ENCODE results near the gene STK35.

The STK35 gene

DNA sequence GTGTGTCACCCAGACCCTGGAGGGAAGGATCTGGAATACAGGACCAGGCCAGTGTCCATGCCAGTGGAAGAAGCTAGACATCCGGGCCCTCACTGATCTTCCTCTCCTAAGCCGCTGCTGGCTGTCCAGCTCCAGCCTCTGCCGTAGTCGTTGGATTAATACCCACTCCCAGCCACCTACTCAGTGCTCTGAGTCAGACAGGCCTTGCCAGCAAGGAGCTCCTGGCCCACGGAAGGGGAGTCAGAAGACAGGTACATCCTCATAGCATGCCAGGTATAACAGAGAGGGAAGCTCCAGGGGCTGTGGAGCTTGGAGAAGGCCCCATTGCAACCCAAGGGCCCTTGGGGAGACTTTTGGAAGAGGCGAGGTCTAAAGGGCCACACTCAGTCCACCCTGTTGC, 49.0 kb downstream of the STK35 start:
- no peak for DNase-seq
- TF ChIP-seq GATA1 (IDR thresholded peaks at IDR 0.05; ENCODE audit: low read depth, low read length) (no peak), POLR2A (IDR thresholded peaks at IDR 0.05; ENCODE audit: low read length) (no peak)

DNA sequence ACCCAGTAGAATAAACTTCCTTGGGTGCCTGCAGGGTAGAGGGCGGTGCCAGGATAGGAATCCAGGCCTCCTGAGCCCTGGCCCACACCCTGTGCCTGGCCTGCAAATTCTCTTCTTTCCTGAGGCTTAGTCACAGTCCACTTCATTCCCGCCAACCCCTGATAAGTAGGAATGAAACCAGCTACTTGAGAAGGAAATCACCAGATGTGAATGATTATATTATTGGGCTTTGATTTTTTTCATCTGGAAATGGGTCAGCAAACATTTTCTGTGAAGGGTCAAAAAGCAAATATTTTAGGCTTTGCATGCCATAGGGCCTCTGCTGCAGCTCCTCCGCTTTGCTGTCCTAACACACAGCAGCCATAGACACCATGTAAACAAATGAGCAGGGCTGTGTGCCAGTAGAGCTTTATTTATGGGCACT, 50.2 kb downstream of the STK35 start:
- no peak for DNase-seq
- TF ChIP-seq GATA1 (IDR thresholded peaks at IDR 0.05; ENCODE audit: low read depth, low read length): no peak
- no peak for TF ChIP-seq POLR2A (IDR thresholded peaks at IDR 0.05; ENCODE audit: low read length)

DNA sequence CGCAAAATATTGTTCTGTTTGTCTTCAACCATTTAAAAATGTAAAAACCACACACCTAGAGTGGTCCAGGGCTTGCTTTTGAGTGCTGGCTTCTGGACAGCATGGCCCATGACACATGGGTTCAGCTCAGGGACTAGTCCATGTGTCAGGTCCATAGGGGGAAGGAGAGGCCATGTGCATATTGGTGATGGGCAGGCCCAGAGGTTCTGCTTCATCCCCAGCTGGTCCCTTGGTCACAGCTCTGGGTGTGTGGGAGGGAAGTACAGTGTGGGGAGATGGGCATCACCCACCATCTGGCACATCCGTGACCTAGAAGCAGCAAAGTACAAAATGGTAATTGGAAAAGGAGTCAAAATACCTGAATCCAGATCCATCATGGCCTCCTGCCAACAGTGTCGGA, 50.7 kb downstream of the STK35 start:
- TF ChIP-seq POLR2A (IDR thresholded peaks at IDR 0.05; ENCODE audit: low read length) (no peak), GATA1 (IDR thresholded peaks at IDR 0.05; ENCODE audit: low read depth, low read length) (no peak)
- no peak for DNase-seq

DNA sequence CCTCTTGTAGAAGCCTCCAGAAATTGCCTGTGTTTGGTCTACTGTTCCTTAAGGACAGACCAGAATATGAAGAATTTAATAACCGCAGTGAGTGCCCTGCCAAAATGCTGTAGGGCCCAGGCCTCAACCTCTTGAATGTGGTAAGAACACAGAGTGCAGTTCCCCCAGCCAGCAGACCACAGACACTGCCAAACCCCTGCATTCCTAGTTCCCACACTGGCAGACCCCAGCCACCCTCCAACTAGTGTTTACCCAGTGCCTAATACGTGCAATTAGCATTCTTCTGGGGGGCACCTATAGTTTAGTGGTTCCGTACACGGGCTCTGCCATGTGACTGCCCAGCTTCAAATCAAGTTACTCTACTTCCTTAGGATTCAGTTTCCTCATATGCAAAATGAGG, 51.7 kb downstream of the STK35 start:
- TF ChIP-seq POLR2A (IDR thresholded peaks at IDR 0.05; ENCODE audit: low read length) (no peak), GATA1 (IDR thresholded peaks at IDR 0.05; ENCODE audit: low read depth, low read length) (no peak)
- DNase-seq: no peak

DNA sequence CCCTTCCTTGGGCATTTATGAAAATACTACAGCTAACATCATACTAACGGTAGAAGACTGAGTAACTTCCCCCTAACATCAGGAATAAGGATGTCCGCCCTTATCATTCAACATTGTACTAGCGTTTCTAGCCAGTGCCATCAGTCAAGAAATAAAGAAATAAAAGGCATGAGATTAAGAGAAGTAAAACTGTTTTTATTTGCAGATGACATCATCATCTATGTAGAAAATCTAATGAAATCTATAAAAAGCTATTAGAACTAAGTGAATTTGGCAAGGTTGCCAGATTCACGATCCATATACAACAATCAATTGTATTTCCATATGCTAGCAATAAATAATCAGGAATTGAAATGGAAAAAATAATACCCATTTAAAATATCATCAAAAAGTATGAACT, 54.6 kb downstream of the STK35 start:
- TF ChIP-seq GATA1 (IDR thresholded peaks at IDR 0.05; ENCODE audit: low read depth, low read length) (no peak), POLR2A (IDR thresholded peaks at IDR 0.05; ENCODE audit: low read length) (no peak)

DNA sequence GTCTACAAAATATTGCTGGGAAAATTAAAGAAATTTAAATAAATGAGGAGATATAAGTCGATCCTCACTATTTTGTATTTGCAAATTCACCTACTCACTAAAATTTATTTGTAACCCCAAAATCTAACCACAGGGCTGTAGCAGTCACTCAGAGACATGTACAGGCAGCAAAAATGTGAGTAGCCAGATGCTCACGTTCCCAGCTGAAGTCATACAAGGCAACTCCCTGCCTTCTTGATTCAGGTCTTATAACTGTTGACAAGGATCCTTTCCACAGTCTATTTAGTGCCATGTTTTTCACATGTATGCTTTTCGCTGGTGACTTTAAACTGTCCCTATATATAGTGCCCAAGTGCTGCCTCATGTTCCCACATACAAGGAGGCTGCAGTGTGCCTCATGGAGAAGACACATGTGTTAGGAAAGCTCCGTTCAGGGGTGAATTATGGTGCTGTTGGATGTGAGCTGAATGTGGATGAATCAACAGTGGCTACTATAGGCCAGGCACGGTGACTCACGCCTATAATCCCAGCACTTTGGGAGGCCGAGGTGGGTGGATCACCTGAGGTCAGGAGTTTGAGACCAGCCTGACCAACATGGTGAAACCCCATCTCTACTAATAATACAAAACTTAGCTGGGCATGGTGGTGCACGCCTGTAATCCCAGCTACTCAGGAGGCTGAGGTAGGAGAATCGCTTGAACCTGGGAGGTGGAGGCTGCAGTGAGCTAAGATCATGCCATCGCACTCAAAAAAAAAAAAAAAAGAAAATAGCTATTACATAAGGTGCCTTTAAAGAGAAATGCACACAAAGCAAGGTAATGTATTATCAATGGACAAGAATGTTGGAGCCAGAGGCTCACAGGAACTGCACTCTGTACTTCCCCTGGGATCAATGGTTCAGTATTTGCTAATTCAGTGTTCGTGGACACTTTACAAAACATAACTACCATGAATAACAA, 55.3 kb downstream of the STK35 start:
- DNase-seq: no peak

More for the DNA sequence above, 54.6 kb downstream of the STK35 start:
- no peak for DNase-seq

DNA sequence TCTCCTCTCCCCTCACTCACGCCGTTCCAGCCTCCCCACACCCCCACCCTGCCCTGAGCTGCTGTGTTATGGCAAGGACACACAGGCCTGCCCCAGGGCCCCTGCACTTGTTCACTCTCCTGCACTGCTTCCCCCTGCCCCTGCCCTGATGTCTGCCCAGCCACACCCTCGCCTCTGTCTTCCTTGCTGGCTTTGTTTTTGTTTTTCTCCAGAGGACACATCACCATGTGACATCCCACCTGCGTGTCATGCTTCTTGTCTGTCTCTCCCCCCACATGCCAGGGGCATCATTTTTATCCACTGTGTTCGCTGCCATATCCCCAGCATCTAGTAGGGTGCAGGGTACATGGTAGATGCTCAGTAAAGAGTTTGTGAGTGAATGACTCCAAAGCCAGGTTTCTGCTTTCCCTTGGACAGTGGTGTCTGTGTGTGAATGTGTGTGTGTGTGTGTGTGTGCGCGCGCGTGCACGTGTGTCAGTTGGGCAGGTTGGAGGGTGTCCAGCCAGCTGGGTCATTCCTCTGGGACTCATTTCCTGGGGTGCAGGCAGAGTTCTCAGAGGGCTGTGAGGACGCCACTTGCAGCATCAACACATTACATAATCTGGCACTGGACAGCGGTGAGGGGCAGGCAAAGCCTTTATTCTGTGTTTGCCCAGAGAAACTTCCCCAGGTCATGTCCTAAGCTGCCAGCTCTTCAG, 60.6 kb downstream of the STK35 start:
- TF ChIP-seq GATA1 (IDR thresholded peaks at IDR 0.05; ENCODE audit: low read depth, low read length) (no peak), POLR2A (IDR thresholded peaks at IDR 0.05; ENCODE audit: low read length) (no peak)
- DNase-seq: no peak

More for the DNA sequence above, 55.3 kb downstream of the STK35 start:
- TF ChIP-seq GATA1 (IDR thresholded peaks at IDR 0.05; ENCODE audit: low read depth, low read length): no peak
- no peak for TF ChIP-seq POLR2A (IDR thresholded peaks at IDR 0.05; ENCODE audit: low read length)

DNA sequence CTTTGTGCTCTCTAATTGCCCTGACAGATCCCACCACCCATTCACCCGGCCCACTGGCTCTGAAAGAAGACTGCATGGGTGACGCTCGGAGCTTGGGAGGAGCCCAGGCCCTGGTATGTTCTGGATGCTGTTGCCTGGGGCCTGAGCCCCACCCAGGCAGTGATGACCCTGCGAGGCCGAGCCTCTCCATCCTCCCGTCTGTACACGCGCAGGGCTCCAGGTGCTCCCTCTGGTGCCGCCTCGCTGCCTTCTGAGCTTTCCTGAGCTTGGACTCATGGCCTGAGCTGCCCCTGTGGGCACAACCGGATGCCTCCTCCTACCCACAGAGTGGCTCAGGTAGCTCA, 61.2 kb downstream of the STK35 start:
- TF ChIP-seq POLR2A (IDR thresholded peaks at IDR 0.05; ENCODE audit: low read length) (no peak), GATA1 (IDR thresholded peaks at IDR 0.05; ENCODE audit: low read depth, low read length) (no peak)
- no peak for DNase-seq

DNA sequence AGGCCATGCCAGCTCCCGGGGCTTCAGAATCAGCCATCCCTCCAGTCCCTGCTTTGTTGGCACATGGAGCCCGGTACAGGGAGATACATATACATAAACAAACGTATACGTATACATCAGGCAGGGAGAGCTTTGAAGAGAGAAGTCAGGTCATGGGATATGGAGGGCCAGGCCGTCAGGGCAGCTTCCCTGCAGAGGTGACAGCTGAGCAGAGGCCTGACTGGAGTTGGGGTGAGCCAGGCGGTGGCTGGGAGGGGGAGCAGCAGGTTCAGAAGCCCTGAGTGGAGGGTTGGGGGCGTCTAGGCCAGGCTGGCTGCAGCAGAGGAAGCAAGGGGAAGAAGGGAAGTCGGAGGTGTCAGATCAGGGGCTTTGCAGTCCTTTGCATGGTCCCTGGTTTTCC, 61.7 kb downstream of the STK35 start:
- DNase-seq: no peak
- TF ChIP-seq GATA1 (IDR thresholded peaks at IDR 0.05; ENCODE audit: low read depth, low read length): no peak
- no peak for TF ChIP-seq POLR2A (IDR thresholded peaks at IDR 0.05; ENCODE audit: low read length)

DNA sequence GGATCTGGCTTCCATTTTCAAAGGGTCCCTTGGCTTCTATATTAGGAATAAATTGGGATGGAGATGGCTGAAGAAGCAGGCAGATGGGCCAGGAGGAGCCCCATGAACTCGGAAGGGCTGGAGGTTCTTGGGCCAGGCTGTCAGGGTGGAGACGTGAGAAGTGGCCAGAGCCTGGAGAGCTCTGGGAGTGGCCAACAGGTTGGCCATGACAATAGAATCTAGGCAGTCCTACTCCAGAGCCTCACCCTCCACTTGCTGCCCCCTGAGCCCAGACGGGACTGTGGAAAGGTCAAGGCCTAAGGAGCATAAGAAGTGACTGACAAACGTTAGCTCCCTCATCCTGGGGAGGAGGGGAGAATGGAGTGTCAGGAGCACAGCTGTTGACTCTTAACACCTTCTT, 62.1 kb downstream of the STK35 start:
- TF ChIP-seq POLR2A (IDR thresholded peaks at IDR 0.05; ENCODE audit: low read length) (no peak), GATA1 (IDR thresholded peaks at IDR 0.05; ENCODE audit: low read depth, low read length) (no peak)
- no peak for DNase-seq

DNA sequence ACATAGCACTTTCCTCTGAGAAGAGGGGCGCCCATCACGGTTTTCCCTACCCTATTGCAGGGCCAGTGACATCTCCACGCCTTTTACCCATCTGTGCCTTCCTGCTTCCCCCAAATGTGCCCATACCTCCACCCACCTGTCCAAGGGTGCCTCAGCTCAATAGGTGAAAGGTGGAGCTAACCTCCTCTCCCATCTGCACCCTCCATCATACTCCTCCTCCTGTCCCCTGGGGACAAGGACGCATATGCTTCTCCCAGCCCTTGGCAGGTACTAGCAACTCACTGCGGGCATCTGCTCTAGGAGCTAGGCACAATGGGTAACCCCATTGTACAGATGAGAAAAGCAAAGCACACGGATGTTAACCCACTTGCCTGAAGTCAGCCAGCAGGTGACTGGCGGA, 62.8 kb downstream of the STK35 start:
- no peak for TF ChIP-seq POLR2A (IDR thresholded peaks at IDR 0.05; ENCODE audit: low read length)
- TF ChIP-seq GATA1 (IDR thresholded peaks at IDR 0.05; ENCODE audit: low read depth, low read length): no peak
- no peak for DNase-seq

DNA sequence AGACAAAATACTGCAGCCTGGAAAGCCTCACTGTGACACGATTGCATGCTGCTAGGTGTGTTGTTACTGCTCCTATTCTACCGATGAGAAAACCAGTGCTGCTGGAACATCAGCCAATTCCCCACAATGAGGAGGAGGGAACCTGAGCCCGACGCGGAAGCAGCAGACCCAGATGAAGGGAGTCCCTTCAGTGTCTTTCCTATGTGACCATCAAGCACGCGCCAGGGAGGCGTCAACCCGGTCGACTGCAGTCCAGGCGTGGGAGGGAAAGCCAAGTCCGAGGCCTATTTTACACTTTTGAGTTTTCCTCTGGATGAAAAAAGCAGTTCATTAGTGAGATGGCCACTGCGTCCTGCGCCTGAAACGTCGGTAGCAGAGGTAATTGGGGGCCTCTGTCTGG, 63.3 kb downstream of the STK35 start:
- no peak for TF ChIP-seq GATA1 (IDR thresholded peaks at IDR 0.05; ENCODE audit: low read depth, low read length)
- no peak for TF ChIP-seq POLR2A (IDR thresholded peaks at IDR 0.05; ENCODE audit: low read length)
- DNase-seq: no peak

DNA sequence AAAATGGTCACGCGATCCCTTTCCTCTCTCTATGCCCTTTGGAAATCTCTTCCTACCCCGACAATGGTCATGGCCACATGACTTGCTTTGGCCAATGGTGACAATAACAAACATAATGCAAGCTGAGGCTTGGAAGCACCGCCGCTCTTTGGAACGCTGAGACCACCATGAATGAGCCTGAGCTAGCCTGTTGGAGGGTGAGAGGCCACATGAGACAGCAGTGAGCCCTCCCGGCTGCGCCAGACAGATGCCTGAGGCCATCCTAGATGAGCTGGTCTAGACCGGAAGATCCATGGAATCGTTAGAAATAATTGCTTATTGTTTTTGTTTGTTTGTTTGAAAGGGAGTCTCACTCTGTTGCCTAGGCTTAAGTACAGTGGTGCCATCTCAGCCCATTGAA, 64.2 kb downstream of the STK35 start:
- no peak for DNase-seq
- TF ChIP-seq POLR2A (IDR thresholded peaks at IDR 0.05; ENCODE audit: low read length) (no peak), GATA1 (IDR thresholded peaks at IDR 0.05; ENCODE audit: low read depth, low read length) (no peak)

DNA sequence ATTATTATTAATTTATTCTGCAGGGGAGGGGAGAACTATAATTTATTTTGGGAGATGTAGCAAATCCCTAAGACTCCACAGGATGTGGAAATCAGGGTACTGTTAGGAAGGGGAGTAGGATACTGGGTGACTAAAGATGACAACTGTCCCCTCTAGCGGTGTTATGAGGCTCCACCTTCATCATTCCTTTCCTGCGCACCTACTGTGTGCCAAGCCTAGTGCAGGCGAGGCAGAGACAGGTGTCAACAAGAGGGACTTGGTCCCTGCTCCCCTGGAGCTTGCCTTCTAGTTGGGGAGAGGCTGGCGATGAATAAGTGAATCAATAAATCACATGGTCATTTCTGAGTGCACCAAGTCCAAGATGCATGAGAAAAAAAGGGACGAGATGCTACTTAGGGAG, 65.5 kb downstream of the STK35 start:
- TF ChIP-seq GATA1 (IDR thresholded peaks at IDR 0.05; ENCODE audit: low read depth, low read length) (no peak), POLR2A (IDR thresholded peaks at IDR 0.05; ENCODE audit: low read length) (no peak)
- DNase-seq: no peak

DNA sequence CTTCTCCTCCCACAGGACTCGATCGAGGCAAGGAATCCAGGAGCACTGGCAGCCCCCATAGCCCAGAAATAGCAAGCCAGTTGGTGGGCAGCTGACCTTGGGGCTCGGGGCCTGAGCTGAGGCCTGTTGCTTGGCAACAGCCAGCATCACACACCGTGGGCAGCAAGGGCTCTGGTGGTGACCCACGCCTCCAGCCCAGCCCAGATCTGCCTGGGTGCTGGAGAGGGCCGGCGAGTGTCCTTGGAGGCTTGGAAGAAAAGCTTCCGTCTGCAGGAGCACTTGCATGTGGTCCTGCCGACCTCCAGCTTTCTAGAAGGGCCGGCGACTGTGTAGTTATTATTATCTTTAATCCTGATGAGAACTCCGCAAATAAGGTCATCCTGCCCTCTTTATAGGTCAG, 67.3 kb downstream of the STK35 start:
- TF ChIP-seq POLR2A (IDR thresholded peaks at IDR 0.05; ENCODE audit: low read length): no peak
- TF ChIP-seq GATA1 (IDR thresholded peaks at IDR 0.05; ENCODE audit: low read depth, low read length): no peak

More for the DNA sequence above, 67.3 kb downstream of the STK35 start:
- no peak for DNase-seq

Measured in erythroblast (primary cell).